ENCODE data around the gene GRHPR.
A peak's percentile ranks its signal among the peaks of the same experiment; 100 is the strongest.
"Not testable (repeated sequence)": the region's sequence is repeated elsewhere in the genome, so short reads cannot be mapped to it uniquely, and the experiment has no call there.

GRHPR gene
- total RNA-seq, result 45.8 to 82.2 (median 72.0) reads per million in 4 experiments

DNA sequence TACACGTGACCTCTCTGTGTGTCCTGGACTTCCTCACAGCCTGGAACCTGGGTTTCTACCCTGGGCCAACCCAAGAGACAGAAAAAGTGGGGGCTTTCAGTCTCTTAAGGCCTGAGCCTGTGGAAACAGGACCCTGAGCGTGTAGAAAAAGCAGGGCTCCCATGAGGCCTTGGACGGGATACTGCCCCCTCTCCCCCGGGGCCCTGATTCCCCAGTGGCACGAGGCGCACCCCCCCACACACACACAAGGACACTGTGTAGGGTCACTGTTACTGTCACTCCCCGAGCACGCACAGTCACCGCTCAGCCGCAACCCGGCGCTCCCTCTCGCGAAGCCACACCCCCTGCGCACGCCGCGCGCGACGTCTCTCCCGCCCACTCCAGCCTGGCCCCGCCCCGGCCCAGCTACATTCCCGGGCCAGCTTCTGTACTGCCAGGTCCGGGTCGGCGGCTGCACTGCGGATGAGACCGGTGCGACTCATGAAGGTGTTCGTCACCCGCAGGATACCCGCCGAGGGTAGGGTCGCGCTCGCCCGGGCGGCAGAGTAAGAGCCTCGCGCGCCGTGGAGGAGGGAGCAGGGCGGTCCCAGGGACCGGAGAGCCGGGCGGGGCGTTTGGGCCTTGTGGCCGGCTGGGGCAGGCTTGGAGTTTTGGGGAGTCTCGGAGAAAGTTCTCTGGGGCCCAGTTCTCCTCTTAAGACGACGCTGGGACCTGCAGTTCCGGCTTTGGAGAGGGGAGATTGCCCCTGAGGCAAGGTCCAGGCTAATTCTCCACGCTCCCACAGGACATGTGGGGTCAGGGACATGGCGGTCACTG, at the start of gene GRHPR:
Gene GRHPR (plus strand): TSS at position 408 of the 816 bp plus-strand sequence. CDS start 55 bp downstream, at position 463.
- peak; percentile 72 for DNase-seq

DNA sequence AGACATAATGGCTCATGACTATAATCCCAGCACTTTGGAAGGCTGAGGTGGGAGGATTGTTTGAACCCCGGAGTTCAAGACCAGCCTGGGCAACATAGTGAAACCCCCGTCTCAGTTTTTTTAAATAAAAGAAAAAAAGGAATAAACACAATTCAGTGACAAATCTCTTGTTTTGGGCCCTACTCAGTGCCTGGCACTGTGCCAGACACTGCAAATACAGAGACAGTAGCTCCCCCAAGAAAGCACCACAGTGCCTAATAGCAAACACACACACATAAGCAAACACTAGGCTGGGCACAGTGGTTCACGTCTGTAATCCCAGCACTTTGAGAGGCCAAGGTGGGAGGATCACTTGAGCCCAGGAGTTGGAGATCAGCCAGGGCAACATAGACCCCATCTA, 49.7 kb upstream of the GRHPR start:
- DNase-seq, result no peak

GRCh38 chr9:37373621-37374020, 48.9 kb upstream of the GRHPR start:
- no peak for DNase-seq

DNA sequence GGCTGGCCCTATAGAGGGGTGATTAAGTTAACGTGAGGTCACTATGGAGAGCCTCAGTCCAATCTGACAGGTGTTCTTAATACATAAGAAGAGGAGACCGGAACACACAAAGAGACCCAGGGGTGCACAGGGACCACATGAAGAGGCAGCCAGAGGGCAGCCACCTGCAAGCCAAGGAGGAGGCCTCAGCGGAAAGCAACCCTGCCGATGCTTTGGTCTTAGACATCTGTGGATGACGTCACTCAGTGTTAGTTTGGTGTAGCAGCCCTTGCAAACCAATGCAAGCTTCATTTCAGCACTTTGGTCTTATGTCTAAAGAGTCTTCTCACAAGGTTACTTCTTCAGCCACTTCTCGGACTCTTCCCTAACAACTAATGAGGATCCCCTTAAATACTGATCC, 47.6 kb upstream of the GRHPR start:
- DNase-seq, result no peak

DNA sequence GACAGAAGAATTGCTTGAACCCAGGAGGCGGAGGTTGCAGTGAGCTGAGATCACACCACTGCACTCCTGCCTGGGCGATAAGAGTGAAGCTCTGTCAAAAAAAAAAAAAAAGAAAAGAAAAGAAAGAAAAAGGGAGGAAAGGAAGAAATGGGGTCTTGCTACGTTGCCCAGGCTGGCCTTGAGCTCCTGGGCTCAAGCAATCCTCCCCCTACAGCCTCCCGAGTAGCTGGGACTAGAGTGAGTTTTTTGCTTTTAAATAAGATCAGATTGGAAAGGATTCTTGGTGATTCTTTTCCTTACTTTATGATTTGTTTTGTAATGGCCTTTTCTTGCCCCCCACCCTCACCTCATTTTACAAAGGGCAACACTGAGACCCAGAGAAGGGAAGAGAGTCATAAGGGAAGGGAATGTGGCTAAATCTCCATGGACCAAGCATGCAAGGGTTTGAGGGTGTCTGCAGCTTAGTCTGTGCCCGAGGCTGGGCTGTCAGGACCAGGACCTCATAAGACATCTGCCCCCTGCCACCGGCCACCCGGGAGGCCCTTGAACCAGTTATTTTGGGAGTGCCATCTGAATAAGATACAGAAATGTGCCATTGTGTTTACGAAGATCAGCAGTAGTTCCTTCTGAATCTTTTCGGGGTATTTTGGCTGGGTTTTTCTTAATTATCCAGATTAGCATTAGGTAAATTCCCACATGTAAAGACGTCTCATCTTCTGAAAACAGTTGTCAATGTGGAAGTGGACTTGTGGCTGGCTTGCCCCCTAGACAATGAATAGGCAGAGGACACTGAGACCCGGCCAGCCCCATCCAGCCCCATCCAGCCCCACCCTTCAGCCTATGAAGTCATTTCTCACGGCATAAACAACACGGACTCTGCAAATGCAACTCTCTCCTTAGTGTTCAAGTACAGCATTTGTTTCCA, 44.5 kb upstream of the GRHPR start:
- DNase-seq, result no peak

GRCh38 chr9:37378613-37379004, 43.9 kb upstream of the GRHPR start:
- no peak for DNase-seq

DNA sequence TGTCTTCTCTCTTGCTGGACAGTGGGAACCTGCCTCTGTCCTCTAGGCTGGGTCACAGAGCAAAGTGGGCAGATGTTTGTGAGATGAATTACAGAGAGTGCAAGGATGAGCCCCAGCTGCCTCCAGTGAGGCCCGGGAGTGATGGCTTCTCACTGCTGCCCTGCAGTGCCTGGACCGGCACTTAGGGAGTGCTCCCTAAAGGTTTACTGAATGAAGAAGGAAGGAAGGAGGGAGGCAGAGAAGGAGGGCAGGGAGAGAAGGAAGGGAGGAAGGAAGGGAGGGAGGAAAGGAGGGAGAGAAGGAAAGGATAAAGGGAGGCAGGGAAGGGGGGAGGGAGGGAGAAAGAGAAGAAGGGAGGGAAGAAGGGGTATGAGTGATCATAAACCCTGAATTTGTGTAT, 42.7 kb upstream of the GRHPR start:
- no peak for DNase-seq

DNA sequence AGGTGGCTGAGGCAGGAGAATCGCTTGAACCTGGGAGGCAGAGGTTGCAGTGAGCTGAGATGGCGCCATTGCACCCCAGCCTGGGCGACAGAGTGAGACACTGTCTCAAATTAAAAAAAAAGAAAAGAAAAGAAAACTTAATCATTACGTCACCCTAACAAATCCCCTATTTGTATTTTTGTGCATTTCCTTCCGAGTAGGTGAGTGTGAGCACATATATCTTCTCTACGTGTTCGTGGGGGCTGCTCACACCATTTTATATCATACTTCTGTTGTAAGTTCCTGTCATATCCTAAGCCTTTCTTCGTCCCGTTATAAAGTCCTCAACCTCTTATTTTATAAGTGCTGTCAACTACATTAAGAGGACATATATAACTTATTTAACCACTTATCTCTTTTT, 41.9 kb upstream of the GRHPR start:
- DNase-seq, result no peak

- DNase-seq, result no peak
These were observed 41.3 kb upstream of the GRHPR start for GRCh38 chr9:37381094-37381741.

DNA sequence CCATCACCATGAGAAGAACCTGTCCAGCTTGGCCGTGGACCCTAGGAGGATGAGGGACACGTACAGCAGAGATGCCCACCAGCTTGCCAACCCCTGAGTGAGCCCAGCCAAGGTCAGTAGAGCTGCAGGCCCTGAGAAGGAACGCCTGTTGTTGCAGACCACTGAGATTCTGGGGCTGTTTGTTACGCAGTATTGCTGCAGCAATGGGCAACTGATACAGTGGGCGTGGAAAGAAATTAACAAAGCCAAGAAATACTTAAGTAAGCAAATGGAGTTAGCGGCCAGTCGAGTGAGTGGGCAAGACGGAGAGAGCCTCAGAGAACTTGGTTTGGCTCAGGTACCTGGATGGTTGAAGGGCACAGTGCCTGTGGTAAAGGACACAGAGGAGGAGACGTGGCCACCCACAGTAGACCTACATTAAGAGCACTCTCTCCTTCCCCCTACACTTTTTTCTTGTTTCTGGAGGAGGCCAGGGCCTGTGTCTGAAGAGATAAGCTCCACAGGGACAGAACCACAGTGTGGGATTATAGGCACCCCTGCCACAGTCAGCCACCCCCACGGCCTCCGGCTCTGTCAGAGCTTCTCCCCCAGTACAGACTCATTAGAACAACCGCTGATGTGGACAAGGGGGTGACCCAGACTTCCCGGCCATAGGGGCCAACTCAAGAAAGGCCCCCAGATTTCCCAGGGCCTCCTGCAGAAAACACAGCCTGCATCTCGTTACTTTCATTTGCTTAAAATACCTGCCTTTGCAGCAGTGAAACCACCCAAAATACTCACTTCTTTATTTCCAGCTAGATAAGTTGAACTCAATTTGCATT, 40.1 kb upstream of the GRHPR start:
- no peak for DNase-seq

- no peak for DNase-seq
These were observed 39.5 kb upstream of the GRHPR start for GRCh38 chr9:37382982-37383357.

- no peak for DNase-seq
These were observed 39.1 kb upstream of the GRHPR start for GRCh38 chr9:37383393-37383792.

DNA sequence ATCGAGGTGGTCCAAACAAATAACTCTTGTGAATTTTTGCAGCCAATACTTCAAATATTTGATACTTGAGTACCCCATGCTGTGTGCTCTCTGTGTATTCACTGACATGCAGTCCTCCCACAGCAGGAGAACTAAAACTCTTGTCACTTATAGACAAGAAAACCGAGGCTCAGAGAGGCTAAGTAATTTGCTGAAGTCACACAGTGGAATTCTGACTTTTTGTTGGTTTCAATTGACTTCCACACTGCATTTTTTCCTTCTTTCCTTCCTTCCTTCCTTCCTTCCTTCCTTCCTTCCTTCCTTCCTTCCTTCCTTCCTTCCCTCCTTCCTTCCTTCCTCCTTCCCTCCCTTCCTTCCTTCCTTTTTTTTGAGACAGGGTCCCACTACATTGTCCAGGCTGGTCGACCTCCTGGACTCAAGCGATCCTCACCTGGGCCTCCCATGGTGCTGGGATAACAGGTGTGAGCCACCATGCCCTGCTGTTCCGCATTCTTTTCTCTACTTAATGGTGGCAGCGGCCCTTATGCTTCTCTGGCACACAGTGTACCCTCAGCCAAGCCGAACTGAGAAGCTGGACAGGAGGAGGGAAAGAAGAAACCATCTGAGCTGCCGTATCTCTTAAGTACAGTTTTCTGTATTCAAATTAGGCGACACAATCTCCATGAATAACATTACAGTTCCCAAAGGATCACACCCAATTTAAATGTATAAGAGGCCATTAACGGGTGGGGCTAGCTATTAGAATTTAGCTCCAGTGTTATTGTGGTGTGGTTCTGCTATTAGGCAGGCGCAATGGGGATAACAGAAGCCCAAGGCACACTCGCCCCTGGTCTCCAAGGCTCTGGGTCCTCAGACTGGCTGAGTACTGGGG, 38.4 kb upstream of the GRHPR start:
- no peak for DNase-seq

DNA sequence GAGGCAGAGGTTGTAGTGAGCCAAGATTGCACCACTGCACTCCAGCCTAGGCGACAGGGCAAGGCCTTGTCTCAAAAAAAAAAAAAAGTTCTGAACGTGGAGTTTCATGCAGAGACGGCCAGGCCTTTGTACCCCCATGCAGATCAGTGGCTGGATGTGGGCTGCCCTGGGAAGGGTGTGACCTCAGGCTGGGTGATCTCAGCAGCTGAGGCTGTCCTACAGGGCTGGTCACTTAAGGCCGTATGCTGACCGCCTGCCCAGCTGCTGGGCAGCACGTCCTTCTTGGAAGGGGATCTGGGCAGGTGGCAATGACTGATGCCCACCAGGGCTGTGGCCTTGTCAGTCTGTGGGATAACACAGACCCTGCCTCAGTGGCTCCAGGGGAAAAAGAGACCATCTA, 37.2 kb upstream of the GRHPR start:
- no peak for DNase-seq

DNA sequence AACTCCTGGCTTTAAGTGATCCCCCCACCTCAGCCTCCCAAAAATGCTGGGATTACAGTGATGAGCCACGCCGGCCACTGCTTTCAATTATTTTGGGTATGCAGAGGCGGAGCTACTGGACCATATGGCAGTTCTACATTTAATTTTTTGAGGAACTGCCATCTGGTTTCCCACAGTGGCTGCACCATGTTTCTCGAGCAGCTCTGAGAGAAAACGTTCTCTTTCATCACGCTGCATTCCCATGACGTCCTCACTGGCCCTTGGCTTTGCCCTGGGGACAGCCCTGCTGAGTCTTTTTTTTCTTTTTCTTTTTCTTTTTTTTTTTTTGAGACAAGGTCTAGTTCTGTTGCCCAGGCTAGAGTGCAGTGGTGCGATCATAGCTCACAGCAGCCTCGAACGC, 35.5 kb upstream of the GRHPR start:
- no peak for DNase-seq

GRCh38 chr9:37390759-37391158, 31.7 kb upstream of the GRHPR start:
- peak; percentile 3 for DNase-seq

DNA sequence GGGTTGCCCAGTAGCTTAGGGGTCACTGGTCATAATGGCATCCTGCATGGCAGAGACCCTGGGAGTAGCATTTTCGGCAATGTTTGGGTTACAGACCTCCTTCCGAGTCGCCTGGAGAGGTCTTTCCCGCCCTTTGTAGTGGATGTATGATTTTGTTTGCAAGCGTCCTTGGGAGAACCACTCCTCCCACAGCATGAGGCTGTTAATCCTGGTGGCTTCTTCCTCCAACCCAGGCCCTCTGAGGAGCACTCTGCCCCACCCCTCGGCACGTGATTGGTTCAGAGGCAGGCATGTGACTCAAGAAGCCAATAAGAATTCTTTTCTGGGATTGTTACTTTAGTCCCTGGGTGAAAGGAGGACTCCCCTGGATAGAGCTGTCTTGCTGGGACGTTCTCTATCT, 30.2 kb upstream of the GRHPR start:
- DNase-seq, result no peak

DNA sequence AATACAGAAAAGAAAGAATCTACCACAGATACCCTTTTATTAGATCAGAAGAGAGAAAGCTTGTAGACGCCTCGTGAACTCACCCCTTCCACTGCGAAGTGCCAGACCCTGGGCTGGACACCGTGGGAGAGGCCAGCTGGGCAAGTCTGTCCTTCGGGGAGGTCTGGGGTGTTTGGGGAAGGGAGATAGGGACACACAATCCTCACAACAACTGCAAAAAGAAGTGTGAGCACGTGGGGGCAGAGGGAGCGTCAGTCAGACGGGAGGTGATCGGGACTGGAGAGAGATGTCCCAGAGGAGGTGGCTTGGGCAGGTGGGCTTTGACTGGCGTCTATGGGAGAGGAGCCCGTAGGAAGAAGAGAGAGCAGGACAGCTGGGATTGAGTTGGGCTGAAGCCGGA, 27.3 kb upstream of the GRHPR start:
- DNase-seq, result no peak

GRCh38 chr9:37395663-37396062, 26.8 kb upstream of the GRHPR start:
- no peak for DNase-seq

DNA sequence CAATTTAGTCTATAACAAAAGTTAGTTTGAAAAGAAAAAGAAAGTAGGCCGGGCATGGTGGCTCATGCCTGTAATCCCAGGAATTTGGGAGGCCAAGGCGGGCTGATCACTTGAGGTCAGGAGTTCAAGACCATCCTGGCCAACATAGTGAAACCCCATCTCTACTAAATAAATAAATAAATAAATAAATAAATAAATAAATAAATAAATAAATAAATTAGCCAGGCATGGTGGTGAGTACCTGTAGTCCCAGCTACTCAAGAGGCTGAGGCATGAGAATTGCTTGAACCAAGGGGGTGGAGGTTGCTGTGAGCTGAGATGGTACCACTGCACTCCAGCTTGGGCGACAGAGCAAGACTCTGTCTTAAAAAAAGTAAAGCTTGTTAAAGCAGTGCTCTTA, 24.5 kb upstream of the GRHPR start:
- not testable (repeated sequence) for DNase-seq

DNA sequence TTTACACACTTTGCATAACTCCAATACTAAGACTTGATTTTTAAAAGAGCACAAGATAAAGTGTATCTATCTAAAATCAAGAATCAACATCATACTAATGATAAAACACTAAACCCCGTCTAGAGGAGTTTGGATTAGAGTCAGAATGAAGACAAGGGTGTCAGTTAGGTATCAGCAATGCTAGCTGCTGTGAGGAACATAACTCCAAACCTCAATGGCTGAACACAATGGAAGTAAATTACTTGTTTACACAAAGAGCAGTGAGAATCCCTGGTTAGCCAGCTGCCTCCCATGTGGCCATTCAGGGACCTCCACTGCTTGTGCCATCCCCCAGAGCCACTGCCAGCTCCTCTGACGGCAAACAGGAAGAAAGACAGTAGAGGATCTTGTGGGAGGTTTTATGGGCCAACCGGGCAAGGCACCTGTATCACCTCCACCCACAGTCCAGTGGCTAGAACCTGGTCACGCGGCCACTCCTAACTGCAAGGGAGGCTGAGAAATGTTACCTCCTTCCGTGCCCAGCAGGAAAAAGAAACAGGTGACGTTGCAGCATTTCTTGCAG, 24.0 kb upstream of the GRHPR start:
- no peak for DNase-seq

Measured in effector CD8-positive, alpha-beta T cell (primary cell).